GM19452 (cell line): ENCODE results near the gene HDC.
A peak's percentile ranks its signal among the peaks of the same experiment; 100 is the strongest.

Source experiments
- ATAC-seq: cut with Tn5 transposase; IDR thresholded peaks from one replicate; pipeline ENCODE4 v1.9.1; 2021; ENCODE audit not compliant: unreplicated experiment

The HDC gene

GRCh38 chr15:50256188-50257041, 9.1 kb downstream of the HDC start:
- ATAC-seq, result no peak

DNA sequence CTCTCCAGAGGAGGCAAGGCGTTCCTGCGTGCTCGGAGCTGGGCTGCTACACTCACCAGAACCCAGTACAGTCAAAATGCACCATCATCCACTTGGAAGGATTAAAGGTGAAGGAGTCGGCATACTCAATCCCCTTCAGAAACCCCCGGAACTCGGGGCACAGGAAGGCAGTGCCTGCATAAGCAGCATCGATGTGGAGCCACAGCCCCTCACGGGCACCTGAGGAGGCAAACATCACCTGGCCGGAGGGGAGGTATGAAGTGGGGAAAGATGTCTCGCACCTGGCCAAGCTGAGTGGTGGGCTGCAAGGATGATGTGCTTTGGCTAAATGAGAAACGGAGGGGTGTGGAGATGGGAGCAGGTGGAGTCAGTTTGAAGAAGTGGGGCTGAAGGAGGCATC, 13.0 kb downstream of the HDC start:
- no peak for ATAC-seq

DNA sequence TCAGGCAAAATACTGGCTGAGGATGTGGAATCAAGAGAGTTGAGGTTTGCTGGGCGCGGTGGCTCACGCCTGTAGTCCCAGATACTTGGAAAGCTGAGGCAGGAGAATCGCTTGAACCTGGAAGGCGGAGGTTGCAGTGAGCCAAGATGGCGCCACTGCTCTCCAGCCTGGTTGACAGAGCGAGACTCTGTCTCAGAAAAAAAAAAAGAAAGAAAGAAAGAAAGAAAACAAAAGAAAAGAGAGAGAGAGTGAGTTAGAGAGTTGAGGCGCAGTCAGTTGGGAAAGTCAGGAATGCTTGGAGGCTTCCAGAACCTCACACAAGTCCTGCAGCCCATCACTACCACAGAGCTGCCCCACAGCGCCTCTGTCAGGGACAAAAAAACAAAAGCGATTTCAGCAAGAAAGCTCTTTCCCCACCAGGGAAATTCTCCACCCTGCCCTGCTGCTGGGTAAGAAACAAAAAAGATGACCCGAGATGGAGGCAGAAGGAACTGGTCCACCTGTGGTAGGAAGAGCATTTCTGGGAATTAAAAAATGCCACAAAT, 13.8 kb downstream of the HDC start:
- ATAC-seq, result no peak

GRCh38 chr15:50250760-50251394, 14.6 kb downstream of the HDC start:
- no peak for ATAC-seq

DNA sequence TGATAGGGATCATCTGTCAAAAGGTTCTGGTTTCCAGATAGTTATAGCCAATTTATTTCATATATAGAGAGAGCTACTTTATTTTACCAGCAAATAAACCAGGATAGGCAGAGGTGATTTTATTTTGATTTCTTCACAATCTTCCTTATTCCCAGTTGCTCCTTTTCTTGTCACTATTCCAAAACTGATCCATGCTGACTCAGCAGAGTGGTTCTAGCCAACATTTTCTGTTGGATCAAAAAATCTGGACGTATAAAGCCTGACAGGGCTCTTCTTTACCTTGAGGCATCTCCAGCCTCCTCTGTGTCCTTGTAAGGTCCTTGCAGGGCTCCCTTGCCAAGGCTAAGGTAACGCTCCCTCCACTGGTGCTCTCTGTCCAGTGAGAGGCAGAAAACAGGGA, 15.8 kb downstream of the HDC start:
- no peak for ATAC-seq

DNA sequence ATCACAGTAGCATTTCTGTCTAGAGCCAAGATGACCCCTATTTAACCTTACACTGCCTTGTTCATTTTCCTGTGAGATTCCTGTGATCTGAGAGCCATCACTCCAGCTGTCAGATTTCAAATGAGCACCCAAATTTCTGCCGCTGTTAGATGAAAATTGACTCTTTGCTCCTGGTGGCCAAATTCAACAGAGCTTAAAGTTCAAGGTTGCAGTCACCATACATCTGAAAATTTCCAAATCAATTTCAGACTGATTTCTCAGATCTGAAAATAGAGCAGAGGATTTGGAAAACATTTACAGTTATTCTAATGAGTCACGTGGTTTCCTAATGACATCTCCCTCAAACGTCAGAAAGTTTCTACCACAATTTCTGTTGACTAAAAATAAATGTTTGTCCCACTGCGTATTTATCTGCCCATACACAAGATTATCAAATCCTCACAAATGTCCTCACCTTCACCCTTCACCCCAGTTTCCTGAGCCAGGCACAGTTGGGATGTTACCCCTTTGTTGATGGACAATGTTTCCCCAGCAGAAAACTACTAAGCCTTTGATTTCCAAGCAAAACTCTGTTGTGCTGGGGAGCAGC, 16.4 kb downstream of the HDC start:
- no peak for ATAC-seq

GRCh38 chr15:50247819-50248655, 17.5 kb downstream of the HDC start:
- ATAC-seq, result peak; percentile 81

DNA sequence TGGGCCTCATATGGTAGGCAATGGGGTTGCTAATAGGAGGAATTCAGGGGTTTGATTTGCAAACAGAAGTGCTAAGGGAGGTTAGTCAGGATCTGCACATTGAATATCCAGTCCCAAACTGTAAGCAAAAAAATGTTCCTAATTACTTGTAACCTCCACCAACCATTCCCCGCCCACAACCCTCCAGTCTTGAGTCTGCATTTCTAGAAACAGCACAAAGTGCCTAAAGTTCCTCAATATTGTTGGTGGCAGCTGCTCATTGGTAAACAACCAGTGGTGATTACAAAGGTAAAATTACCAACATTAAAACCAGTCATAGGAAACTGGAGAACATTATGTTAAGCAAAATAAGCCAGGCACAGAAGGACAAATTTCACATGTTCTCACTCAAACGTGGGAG, 18.9 kb downstream of the HDC start:
- no peak for ATAC-seq

GRCh38 chr15:50244959-50245624, 20.4 kb downstream of the HDC start:
- ATAC-seq, result no peak

- ATAC-seq, result no peak
Observed at GRCh38 chr15:50244153-50244552, 21.4 kb downstream of the HDC start.

DNA sequence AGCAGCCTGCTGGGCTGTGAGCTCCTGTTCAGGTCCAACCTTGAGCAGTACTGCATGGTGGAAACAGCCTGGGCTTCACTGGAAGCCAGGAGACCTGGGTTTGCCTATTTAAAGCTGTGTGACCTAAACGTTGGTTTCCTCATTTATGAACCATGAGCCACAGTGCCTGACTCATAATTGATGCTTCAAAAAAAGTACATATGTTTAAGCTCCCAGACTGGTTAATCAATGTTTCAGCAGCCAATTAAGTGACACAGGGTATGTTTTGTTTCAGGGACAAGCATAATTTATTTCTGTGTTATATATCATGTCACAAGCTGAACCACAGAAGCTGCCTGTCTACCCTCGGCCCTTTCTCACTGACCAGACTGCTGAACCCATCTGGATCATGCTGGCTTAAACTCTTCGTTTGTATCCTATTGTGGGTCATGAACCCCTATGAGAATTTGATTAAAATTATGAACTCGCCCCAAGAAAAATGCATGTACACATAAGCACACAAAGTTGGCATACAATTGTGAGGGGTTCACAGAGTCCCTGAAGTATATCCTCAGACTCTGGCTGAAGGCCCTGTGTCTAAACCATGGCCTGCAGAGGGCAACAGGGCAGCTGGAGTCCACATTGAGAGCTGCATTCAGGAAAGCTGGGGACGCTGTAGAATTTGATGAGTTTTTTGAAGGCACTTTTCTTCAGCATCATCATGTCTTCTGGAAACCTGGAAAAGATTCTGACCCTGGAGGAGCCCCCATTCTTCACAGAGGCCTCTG, 23.7 kb downstream of the HDC start:
- ATAC-seq, result no peak

DNA sequence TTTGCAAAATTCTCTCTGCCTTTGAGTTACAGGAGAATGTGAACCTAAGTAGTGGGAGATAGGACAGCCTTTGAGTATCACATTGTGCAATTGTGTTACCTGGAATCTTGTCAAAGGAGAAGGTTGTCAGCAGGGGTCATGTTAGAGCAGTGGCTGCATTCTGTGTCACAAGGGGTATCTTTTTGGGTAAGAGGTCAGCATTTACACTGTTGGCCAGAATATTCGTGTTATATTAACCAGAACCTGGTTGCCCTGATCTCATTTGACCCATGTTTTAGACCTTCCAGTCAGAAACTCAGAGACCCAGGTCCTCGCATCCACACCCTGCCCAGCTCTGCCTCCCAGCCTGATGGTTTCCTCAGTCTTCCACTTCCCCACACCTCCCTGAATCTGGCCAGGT, 27.3 kb downstream of the HDC start:
- ATAC-seq, result no peak

GRCh38 chr15:50236433-50236832, 29.1 kb downstream of the HDC start:
- ATAC-seq, result no peak

GRCh38 chr15:50235794-50236193, 29.7 kb downstream of the HDC start:
- no peak for ATAC-seq

DNA sequence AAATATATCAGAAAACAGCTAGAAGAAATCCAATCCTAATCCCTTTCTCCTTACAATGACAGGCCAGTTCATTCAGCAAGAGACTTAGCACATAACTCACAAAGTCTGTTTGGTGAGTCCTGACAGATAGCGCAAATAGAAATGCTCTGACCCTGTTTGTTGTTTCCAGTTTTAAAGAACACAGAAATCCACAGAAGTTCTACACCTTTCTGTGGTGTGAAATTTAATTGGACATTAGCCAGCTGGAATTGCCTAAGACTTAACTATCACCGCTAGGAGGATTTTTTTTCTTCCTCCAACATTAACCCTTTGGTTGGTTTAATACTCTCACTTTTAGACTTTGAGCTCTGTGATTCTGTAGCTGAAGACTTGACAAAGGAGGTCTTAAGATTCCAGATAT, 30.8 kb downstream of the HDC start:
- no peak for ATAC-seq

DNA sequence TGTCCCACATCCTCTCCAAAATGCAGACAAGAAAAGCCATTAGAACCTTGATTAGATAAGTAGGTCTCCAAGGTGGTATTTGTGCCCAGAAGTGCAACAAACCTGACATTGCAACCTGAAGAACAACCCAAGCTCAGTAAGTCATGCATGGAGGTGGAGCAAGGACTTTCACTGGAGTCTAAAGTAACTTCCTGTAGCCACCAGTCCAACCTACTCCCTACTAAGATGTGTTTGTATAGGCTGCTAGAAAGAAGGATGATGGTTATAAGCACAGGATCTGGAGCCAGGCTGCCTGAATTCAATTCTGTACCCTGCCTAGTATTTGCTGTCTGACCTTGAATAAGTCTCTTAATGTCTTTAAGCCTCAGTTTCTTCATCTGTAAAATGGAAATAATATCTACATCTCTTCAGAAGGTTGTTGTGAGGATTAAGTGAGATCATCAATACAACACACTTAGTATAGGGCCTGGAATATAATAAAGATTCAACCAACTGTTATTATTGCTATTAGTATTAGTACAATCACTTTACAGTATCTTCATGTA, 32.3 kb downstream of the HDC start:
- ATAC-seq, result no peak

DNA sequence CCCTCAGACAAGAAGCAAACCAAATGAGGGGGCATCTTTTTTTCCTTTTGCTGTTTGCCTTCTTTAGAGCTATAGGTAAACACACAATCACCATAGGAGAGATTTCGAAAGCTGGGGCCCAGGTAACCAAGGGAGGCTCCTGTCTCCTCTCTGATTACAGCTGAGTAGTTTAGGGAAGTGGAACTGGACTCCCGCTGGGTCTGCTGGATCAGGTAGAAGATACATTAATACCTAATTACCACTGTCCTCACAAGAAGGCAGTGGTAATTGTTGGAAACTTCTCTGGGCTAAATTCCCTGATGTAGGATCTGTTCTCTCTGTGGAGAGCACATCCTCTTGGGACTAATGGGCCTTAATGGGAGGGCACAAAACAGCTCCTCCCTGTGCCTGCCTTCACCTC, 32.7 kb downstream of the HDC start:
- no peak for ATAC-seq

GRCh38 chr15:50231761-50232160, 33.8 kb downstream of the HDC start:
- ATAC-seq, result no peak

GRCh38 chr15:50229336-50229735, 36.2 kb downstream of the HDC start:
- no peak for ATAC-seq

- ATAC-seq, result no peak
Observed at GRCh38 chr15:50228866-50229265, 36.7 kb downstream of the HDC start.
